Upper lobe of left lung (tissue), 4 donors: ENCODE data around the gene PRELID1.

Source experiments
- CTCF ChIP-seq, 6 experiments: fragments of 450-650 bp in 4 of 6; fragments of 200-600 bp in 2 of 6; sonication (generic) in 2 of 6; IDR thresholded peaks; one replicate each; pipeline ENCODE4 v1.5.1; 2016 to 2019; ENCODE audit warnings: antibody characterized with exemption in 6 of 6
- EP300 ChIP-seq, 4 donors: sonication (generic); formaldehyde crosslinking; IDR thresholded peaks; one replicate each; pipeline ENCODE4 v1.5.1; 2017; ENCODE audit warnings: antibody characterized with exemption in 4 of 4, control low read depth in 2 of 4
- POLR2A ChIP-seq, 4 donors: fragments of 450-650 bp; IDR thresholded peaks; one replicate each; pipeline ENCODE4 v1.5.1; 2016 to 2017; ENCODE audit warnings: antibody characterized with exemption in 4 of 4, mild to moderate bottlenecking in 2 of 4
- POLR2AphosphoS5 ChIP-seq, 2 donors: sonication (generic); formaldehyde crosslinking; IDR thresholded peaks; one replicate each; pipeline ENCODE4 v1.5.1; 2017; ENCODE audit warnings: antibody characterized with exemption in 2 of 2

GRCh38 chr5:177332896-177333260, 29.3 kb downstream of the PRELID1 start:
- TF ChIP-seq CTCF (IDR thresholded peaks at IDR 0.05) = no peak
- no peak for TF ChIP-seq POLR2A (IDR thresholded peaks at IDR 0.05)
- TF ChIP-seq EP300 (IDR thresholded peaks at IDR 0.05) = no peak
- no peak for TF ChIP-seq POLR2AphosphoS5 (IDR thresholded peaks at IDR 0.05)
